Small intestine (tissue), 7 donors: Measurements from ENCODE around the gene GARRE1. TPM values are rescaled to one million over a fixed set of nuclear protein-coding genes. Genes with fewer than 3 reads are reported as not detected.
A peak's percentile ranks its signal among the peaks of the same experiment; 100 is the strongest.
"Not testable (repeated sequence)": the region's sequence is repeated elsewhere in the genome, so short reads cannot be mapped to it uniquely, and the experiment has no call there.

Experiments
- DNase-seq, 2 donors: peaks; one replicate each; pipeline versions ENCODE4 v3.0.0 to v3.0.0-alpha.2; 2013
- FAIRE-seq: peaks from 2 replicates; lab custom pipeline; 2012; peaks lifted over from hg19 to GRCh38; lab: Jason Lieb, UNC
- H3K27ac ChIP-seq, 3 donors: one replicate each; pipeline ENCODE4 v1.5.1; 2013; ENCODE audit warnings: low read length in 2 of 3, mild to moderate bottlenecking in 2 of 3, control low read depth in 1 of 3, inconsistent platforms in 1 of 3, low read depth in 1 of 3, moderate library complexity in 1 of 3
- H3K27me3 ChIP-seq, 3 donors: one replicate each; pipeline ENCODE4 v1.6.1; 2013; ENCODE audit warnings: low read length in 3 of 3, inconsistent platforms in 1 of 3; ENCODE audit not compliant: control insufficient read depth in 3 of 3, insufficient read depth in 3 of 3
- H3K36me3 ChIP-seq, 3 donors: one replicate each; pipeline ENCODE4 v1.6.1; 2013; ENCODE audit warnings: low read length in 3 of 3, inconsistent platforms in 1 of 3, low read depth in 1 of 3, mild to moderate bottlenecking in 1 of 3, moderate library complexity in 1 of 3; ENCODE audit not compliant: control insufficient read depth in 3 of 3, insufficient read depth in 2 of 3
- H3K4me1 ChIP-seq, 3 donors: one replicate each; pipeline ENCODE4 v1.6.1; 2013; ENCODE audit warnings: low read length in 2 of 3, inconsistent platforms in 1 of 3, low read depth in 1 of 3, mild to moderate bottlenecking in 1 of 3, moderate library complexity in 1 of 3; ENCODE audit not compliant: control insufficient read depth in 3 of 3, insufficient read depth in 2 of 3
- H3K4me3 ChIP-seq, 3 donors: one replicate each; pipeline ENCODE4 v1.5.1; 2013; ENCODE audit warnings: low read length in 3 of 3, control low read depth in 1 of 3, inconsistent platforms in 1 of 3, low read depth in 1 of 3, mild to moderate bottlenecking in 1 of 3, moderate library complexity in 1 of 3
- H3K9me3 ChIP-seq, 2 donors: one replicate each; pipeline ENCODE4 v1.6.1; 2013; ENCODE audit warnings: low read depth in 1 of 2, low read length in 1 of 2; ENCODE audit not compliant: control insufficient read depth in 2 of 2, insufficient read depth in 1 of 2
- whole genome bisulfite sequencing, 3 donors: extraction: QIAGEN DNeasy Blood & Tissue Kit; methylation state at CpG; one replicate each; pipeline ENCODE4 v1.1.7; 2013; 5-methylcytosine and 5-hydroxymethylcytosine counted together
- polyA plus RNA-seq, 4 donors: library from polyadenylated mRNA; stranded (reverse) in 3 of 4; unstranded in 1 of 4; fragments of 200-250 nt in 3 of 4; fragments of 120-200 nt in 1 of 4; gene quantifications; one replicate each; pipeline versions ENCODE4 v1.2.1 to v1.2.3, GENCODE V29; 2013
- donor health status: healthy with polysubstance abuse.
- donor health status: control.
- donor health status: control.
- donor health status: Bipolar disorder and iron deficiency.
- donor health status: healthy.

The GARRE1 gene
- polyA plus RNA-seq, 4 donors: 2.7 to 20.4 (median 6.9) TPM

- WGBS, 3 donors: 81 to 87% (median 83%) methylated on average over 13 of the region's 13 CpGs
- no peaks in the 10 kb centered on the region for H3K4me1 ChIP-seq
- no peaks in the 10 kb centered on the region for H3K27me3 ChIP-seq
- H3K9me3 ChIP-seq: no peaks in the 10 kb centered on the region
- FAIRE-seq (no peak), DNase-seq (no peak)
- no peak overlapping the region for H3K27ac ChIP-seq
- no peak overlapping the region for H3K4me3 ChIP-seq
- no peaks in the 10 kb centered on the region for H3K36me3 ChIP-seq
These were observed 9.6 kb upstream of the GARRE1 start for GRCh38 chr19:34244611-34245299.

- WGBS, 3 donors: 73 to 89% (median 82%) methylated on average over 4 of the region's 4 CpGs
- no peaks in the 10 kb centered on the region for H3K36me3 ChIP-seq
- no peaks in the 10 kb centered on the region for H3K9me3 ChIP-seq
- no peak overlapping the region for H3K27ac ChIP-seq
- H3K4me1 ChIP-seq: no peaks in the 10 kb centered on the region
- H3K27me3 ChIP-seq: no peaks in the 10 kb centered on the region
- no peak overlapping the region for H3K4me3 ChIP-seq
- no peak for DNase-seq
- FAIRE-seq: no peak
These were observed 8.0 kb upstream of the GARRE1 start for GRCh38 chr19:34246340-34246739.

DNA sequence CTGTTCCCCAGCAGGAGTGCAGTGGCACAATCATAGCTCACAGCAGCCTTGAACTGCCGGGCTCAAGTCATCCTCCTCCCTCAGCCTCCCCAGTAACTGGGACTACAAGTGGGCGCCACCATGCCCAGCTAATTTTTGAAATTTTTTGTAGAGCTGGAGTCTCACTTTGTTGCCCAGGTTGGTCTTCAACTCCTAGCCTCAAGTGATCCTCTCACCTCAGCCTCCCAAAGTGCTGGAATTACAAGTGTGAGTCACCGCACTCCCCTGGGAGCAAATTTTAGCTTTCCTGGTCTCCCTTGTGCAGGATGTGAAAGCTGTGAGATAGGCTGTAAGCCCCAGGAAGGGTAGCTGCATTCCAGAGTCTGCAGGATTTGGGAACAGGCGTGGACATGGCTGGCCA lies 5.4 kb upstream of the GARRE1 start:
- H3K27ac ChIP-seq: no peak overlapping the region
- 86 to 88% (median 86%) methylated on average over 4 of the region's 4 CpGs for WGBS, 3 donors
- H3K4me3 ChIP-seq: no peak overlapping the region
- no peaks in the 10 kb centered on the region for H3K27me3 ChIP-seq
- FAIRE-seq (no peak), DNase-seq (no peak)
- H3K36me3 ChIP-seq: no peaks in the 10 kb centered on the region
- no peaks in the 10 kb centered on the region for H3K4me1 ChIP-seq
- no peaks in the 10 kb centered on the region for H3K9me3 ChIP-seq

DNA sequence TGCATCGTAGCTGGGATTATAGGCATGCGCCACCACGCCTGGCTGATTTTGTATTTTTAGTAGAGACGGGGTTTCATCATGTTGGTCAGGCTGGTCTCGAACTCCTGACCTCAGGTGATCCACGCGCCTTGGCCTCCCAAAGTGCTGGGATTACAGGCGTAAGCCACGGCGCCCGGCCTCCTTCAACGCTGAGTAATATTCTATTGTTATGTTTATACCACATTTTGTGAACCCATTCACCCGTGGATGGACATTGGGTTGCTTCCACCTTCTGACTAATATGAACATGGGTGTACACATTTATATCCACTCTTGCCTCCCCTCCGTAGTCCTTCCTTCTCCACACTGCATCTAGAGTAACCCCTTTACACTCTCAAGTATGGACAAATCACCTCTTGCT lies 1.2 kb upstream of the GARRE1 start:
- WGBS, 3 donors: 93 to 96% (median 95%) methylated on average over 14 of the region's 14 CpGs
- not testable (repeated sequence) for H3K36me3 ChIP-seq, H3K27me3 ChIP-seq, DNase-seq, H3K4me1 ChIP-seq, FAIRE-seq, H3K27ac ChIP-seq, H3K9me3 ChIP-seq, H3K4me3 ChIP-seq

GRCh38 chr19:34253681-34254045 lies 691 bp upstream of the GARRE1 start:
- Histone ChIP-seq H3K4me3 (peak overlapping the region; percentile 84 to 93 (median 92)), H3K27ac (peak overlapping the region in 2 of 3 donors; percentile 75 to 96)
- H3K36me3 ChIP-seq, DNase-seq, H3K9me3 ChIP-seq, H3K4me1 ChIP-seq, FAIRE-seq, H3K27me3 ChIP-seq: not testable (repeated sequence)
- 10 to 52% (median 28%) methylated on average over 16 to 17 of the region's 17 CpGs for WGBS, 3 donors

DNA sequence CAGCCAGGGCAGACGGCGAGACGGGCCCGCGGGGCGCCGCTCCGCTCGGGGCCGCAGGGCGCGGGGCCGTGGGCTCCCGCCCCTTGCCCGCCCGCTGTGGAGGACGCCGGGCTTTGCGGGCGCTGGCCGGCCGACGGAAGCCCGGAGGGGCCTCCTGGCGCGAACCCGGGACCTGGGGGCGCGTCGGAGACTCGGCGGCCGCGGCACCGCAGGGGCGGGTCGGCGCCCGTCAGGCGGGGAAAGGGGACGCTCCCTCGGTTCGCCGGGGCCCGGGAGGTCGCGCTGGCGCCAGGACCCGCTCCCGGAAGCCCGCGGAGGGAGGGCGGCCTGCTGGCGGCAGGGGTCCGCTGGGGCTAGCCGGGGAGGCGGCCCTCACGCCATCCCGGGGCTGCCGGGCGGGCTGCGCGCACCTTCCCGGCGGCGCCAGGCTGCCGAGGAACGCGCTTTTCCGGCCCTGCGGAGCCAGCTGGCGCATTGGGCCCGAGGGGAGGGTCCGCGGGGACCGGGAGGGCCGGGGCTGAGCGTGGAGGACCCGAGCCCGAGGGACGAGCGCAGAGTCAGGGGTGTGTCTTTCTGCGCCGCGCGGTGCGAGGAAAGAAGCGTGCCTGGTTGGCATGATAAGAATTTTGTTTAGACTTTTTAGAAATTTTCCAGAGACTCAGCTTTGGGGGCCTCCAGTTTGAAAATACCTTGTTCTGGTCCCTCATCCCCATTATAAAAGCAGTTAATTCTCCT lies 511 bp downstream of the GARRE1 start:
- Histone ChIP-seq H3K4me3 (peak overlapping the region; percentile 51 to 92 (median 84)), H3K36me3 (peaks cover 0 to 7% (median 0%) of the 10 kb centered on the region in 3 donors), H3K4me1 (no peaks in the 10 kb centered on the region), H3K27ac (peak overlapping the region; percentile 39 to 75 (median 51)), H3K9me3 (no peaks in the 10 kb centered on the region), H3K27me3 (no peaks in the 10 kb centered on the region)
- DNase-seq: peak; percentile 27 to 81
- no peak for FAIRE-seq
- 0 to 1% (median 0%) methylated on average over 28 to 88 of the region's 88 CpGs for WGBS, 3 donors

GRCh38 chr19:34255546-34255945 lies 1.2 kb downstream of the GARRE1 start:
- Histone ChIP-seq H3K9me3 (no peaks in the 10 kb centered on the region), H3K36me3 (peaks cover 0 to 7% (median 0%) of the 10 kb centered on the region in 3 donors), H3K27ac (peak overlapping the region in 1 of 3 donors; percentile 39), H3K4me3 (peak overlapping the region in 2 of 3 donors; percentile 51 to 84), H3K27me3 (no peaks in the 10 kb centered on the region), H3K4me1 (no peaks in the 10 kb centered on the region)
- DNase-seq (no peak), FAIRE-seq (no peak)
- 13 to 37% (median 32%) methylated on average over 9 of the region's 9 CpGs for WGBS, 3 donors

- H3K4me1 ChIP-seq: peaks cover 0 to 5% (median 0%) of the 10 kb centered on the region in 3 donors
- 64 to 75% (median 75%) methylated on average over 5 of the region's 5 CpGs for WGBS, 3 donors
- no peak for FAIRE-seq
These were observed 2.6 kb downstream of the GARRE1 start for GRCh38 chr19:34256835-34257558.

More at GRCh38 chr19:34256835-34257558, 2.6 kb downstream of the GARRE1 start:
- no peak overlapping the region for H3K27ac ChIP-seq
- H3K9me3 ChIP-seq: no peaks in the 10 kb centered on the region
- peaks cover 0 to 7% (median 0%) of the 10 kb centered on the region in 3 donors for H3K36me3 ChIP-seq
- no peak overlapping the region for H3K4me3 ChIP-seq
- DNase-seq: no peak
- H3K27me3 ChIP-seq: no peaks in the 10 kb centered on the region
